Fibroblast of lung (primary cell): ENCODE data around the gene WNT7B. TPM values are rescaled to one million over a fixed set of nuclear protein-coding genes. Genes with fewer than 3 reads are reported as not detected.

ENCODE experiments used
- DNase-seq, 2 donors: peaks; one replicate each; pipeline versions ENCODE4 v3.0.0 to v3.0.0-alpha.2; 2010; ENCODE audit warnings: low read depth in 2 of 2
- H2AFZ ChIP-seq: 2 replicates; pipeline ENCODE4 v1.5.1; 2012; ENCODE audit warnings: low read length, control low read depth, inconsistent platforms
- H3K27ac ChIP-seq: 2 replicates; pipeline ENCODE4 v1.5.1; 2011; ENCODE audit warnings: low read length, control low read depth; ENCODE audit not compliant: insufficient read depth
- H3K27me3 ChIP-seq: 2 replicates; pipeline ENCODE4 v1.5.1; 2011; ENCODE audit warnings: mild to moderate bottlenecking, low read length; ENCODE audit not compliant: control insufficient read depth, insufficient read depth
- H3K36me3 ChIP-seq: 2 replicates; pipeline ENCODE4 v1.5.1; 2011; ENCODE audit warnings: low read length; ENCODE audit not compliant: control insufficient read depth, insufficient read depth
- H3K4me1 ChIP-seq: 2 replicates; pipeline ENCODE4 v1.5.1; 2011; ENCODE audit warnings: low read length; ENCODE audit not compliant: control insufficient read depth, insufficient read depth; ENCODE audit errors: extremely low read depth
- H3K4me2 ChIP-seq: 2 replicates; pipeline ENCODE4 v1.5.1; 2011; ENCODE audit warnings: low read length, control low read depth; ENCODE audit not compliant: insufficient read depth; ENCODE audit errors: extremely low read depth
- H3K4me3 ChIP-seq, 4 experiments: fragments of 200-600 bp in 1 of 4; sonication (generic) in 1 of 4; replicated peaks in 1 of 4; 2 replicates each; pipeline ENCODE4 v1.5.1; 2011 to 2016; ENCODE audit warnings: low read length in 4 of 4, low read depth in 3 of 4, mild to moderate bottlenecking in 3 of 4, control low read depth in 2 of 4, inconsistent platforms in 1 of 4, mixed read lengths in 1 of 4; ENCODE audit not compliant: insufficient read depth in 1 of 4; ENCODE audit errors: control extremely low read depth in 1 of 4
- H3K79me2 ChIP-seq: 2 replicates; pipeline ENCODE4 v1.5.1; 2012; ENCODE audit warnings: mild to moderate bottlenecking, low read length, inconsistent platforms; ENCODE audit not compliant: control insufficient read depth, insufficient read depth
- H3K9ac ChIP-seq: 2 replicates; pipeline ENCODE4 v1.5.1; 2011; ENCODE audit warnings: mild to moderate bottlenecking, low read length, control low read depth; ENCODE audit not compliant: insufficient read depth
- H3K9me3 ChIP-seq: 2 replicates; pipeline ENCODE4 v1.5.1; 2012; ENCODE audit warnings: low read depth, low read length; ENCODE audit not compliant: control insufficient read depth, insufficient read depth
- H4K20me1 ChIP-seq: 2 replicates; pipeline ENCODE4 v1.5.1; 2011; ENCODE audit warnings: low read length; ENCODE audit not compliant: control insufficient read depth, insufficient read depth; ENCODE audit errors: extremely low read depth
- CTCF ChIP-seq, 2 donors: IDR thresholded peaks in 1 of 2; conservative IDR thresholded peaks in 1 of 2; 1 replicate in 1 of 2; 2 replicates in 1 of 2; pipeline ENCODE4 v1.5.1; 2011 to 2012; ENCODE audit warnings: low read length in 2 of 2, control low read depth in 1 of 2, inconsistent platforms in 1 of 2, low read depth in 1 of 2, mild to moderate bottlenecking in 1 of 2
- EZH2 ChIP-seq: IDR thresholded peaks from 2 replicates; pipeline ENCODE4 v1.5.1; 2012; ENCODE audit warnings: low read length, control low read depth, mild to moderate bottlenecking; ENCODE audit errors: missing control alignments
- polyA plus RNA-seq, 2 donors: library from polyadenylated mRNA; depleted of rRNA in 1 of 2; stranded (reverse) in 1 of 2; unstranded in 1 of 2; fragments of >200 nt; gene quantifications; 2 replicates each; pipeline ENCODE4 v1.2.1, GENCODE V29; 2011 to 2012; ENCODE audit warnings: missing spikeins in 1 of 2
- total RNA-seq: library from RNA; depleted of rRNA; stranded (reverse); fragments of >200 nt; gene quantifications from 2 replicates; pipeline ENCODE4 v1.2.1, GENCODE V29; 2014

The WNT7B gene
- total and polyA plus RNA-seq, 2 donors (not counting 1 experiment from before 2014, with no cell fraction given), result 0.17 TPM; not detected in 1

GRCh38 chr22:45930324-45930723 lies 46.6 kb downstream of the WNT7B start:
- DNase-seq, result no peak
- TF ChIP-seq CTCF (conservative IDR thresholded peaks at IDR 0.05 in 1 of 2, IDR thresholded peaks at IDR 0.05 in 1 of 2; ENCODE audit: low read depth in 1 of 2, low read length in 2 of 2) (no peak), EZH2 (no peak)
- Histone ChIP-seq H2AFZ (no peak overlapping the region), H3K9ac (no peak overlapping the region), H3K36me3 (no peaks in the 10 kb centered on the region), H3K27ac (no peak overlapping the region), H3K4me3 (no peak overlapping the region), H3K9me3 (no peaks in the 10 kb centered on the region), H3K4me2 (no peak overlapping the region), H3K27me3 (peaks cover 6% of the 10 kb centered on the region), H3K4me1 (peaks cover 4% of the 10 kb centered on the region), H4K20me1 (no peaks in the 10 kb centered on the region), H3K79me2 (no peaks in the 10 kb centered on the region)

GRCh38 chr22:45929649-45930048 lies 47.3 kb downstream of the WNT7B start:
- Histone ChIP-seq H3K4me2 (no peak overlapping the region), H3K4me1 (no peaks in the 10 kb centered on the region), H3K27me3 (peaks cover 6% of the 10 kb centered on the region), H3K36me3 (no peaks in the 10 kb centered on the region), H3K27ac (no peak overlapping the region), H3K9me3 (no peaks in the 10 kb centered on the region), H3K9ac (no peak overlapping the region), H2AFZ (no peak overlapping the region), H3K4me3 (no peak overlapping the region), H3K79me2 (no peaks in the 10 kb centered on the region), H4K20me1 (no peaks in the 10 kb centered on the region)
- TF ChIP-seq CTCF (conservative IDR thresholded peaks at IDR 0.05 in 1 of 2, IDR thresholded peaks at IDR 0.05 in 1 of 2; ENCODE audit: low read depth in 1 of 2, low read length in 2 of 2) (no peak), EZH2 (no peak)
- no peak for DNase-seq

GRCh38 chr22:45928726-45929368 lies 48.1 kb downstream of the WNT7B start:
- DNase-seq, result no peak
- Histone ChIP-seq H3K79me2 (no peaks in the 10 kb centered on the region), H4K20me1 (no peaks in the 10 kb centered on the region), H2AFZ (no peak overlapping the region), H3K27me3 (peaks cover 5% of the 10 kb centered on the region), H3K9me3 (no peaks in the 10 kb centered on the region), H3K4me3 (no peak overlapping the region), H3K4me2 (no peak overlapping the region), H3K36me3 (no peaks in the 10 kb centered on the region), H3K9ac (no peak overlapping the region), H3K4me1 (no peaks in the 10 kb centered on the region), H3K27ac (no peak overlapping the region)
- TF ChIP-seq EZH2 (no peak), CTCF (conservative IDR thresholded peaks at IDR 0.05 in 1 of 2, IDR thresholded peaks at IDR 0.05 in 1 of 2; ENCODE audit: low read depth in 1 of 2, low read length in 2 of 2) (no peak)
